ENCODE measurements around the gene OPCML.

- TF ChIP-seq, protein P1, sequence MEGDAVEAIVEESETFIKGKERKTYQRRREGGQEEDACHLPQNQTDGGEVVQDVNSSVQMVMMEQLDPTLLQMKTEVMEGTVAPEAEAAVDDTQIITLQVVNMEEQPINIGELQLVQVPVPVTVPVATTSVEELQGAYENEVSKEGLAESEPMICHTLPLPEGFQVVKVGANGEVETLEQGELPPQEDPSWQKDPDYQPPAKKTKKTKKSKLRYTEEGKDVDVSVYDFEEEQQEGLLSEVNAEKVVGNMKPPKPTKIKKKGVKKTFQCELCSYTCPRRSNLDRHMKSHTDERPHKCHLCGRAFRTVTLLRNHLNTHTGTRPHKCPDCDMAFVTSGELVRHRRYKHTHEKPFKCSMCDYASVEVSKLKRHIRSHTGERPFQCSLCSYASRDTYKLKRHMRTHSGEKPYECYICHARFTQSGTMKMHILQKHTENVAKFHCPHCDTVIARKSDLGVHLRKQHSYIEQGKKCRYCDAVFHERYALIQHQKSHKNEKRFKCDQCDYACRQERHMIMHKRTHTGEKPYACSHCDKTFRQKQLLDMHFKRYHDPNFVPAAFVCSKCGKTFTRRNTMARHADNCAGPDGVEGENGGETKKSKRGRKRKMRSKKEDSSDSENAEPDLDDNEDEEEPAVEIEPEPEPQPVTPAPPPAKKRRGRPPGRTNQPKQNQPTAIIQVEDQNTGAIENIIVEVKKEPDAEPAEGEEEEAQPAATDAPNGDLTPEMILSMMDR (conservative IDR thresholded peaks at IDR 0.05), result no peak
- no peak for TF ChIP-seq EZH2 (IDR thresholded peaks at IDR 0.05; ENCODE audit: low read depth)
Measured at GRCh38 chr11:133507185-133507584, 25.1 kb downstream of the OPCML start.

All from PC-9 (cell line).